Measurements from ENCODE around the gene GTF3C1. TPM values are rescaled to one million over a fixed set of nuclear protein-coding genes. Genes with fewer than 3 reads are reported as not detected.

The GTF3C1 gene
- total RNA-seq, 1 experiment from 2014 or later = 46.6 TPM

DNA sequence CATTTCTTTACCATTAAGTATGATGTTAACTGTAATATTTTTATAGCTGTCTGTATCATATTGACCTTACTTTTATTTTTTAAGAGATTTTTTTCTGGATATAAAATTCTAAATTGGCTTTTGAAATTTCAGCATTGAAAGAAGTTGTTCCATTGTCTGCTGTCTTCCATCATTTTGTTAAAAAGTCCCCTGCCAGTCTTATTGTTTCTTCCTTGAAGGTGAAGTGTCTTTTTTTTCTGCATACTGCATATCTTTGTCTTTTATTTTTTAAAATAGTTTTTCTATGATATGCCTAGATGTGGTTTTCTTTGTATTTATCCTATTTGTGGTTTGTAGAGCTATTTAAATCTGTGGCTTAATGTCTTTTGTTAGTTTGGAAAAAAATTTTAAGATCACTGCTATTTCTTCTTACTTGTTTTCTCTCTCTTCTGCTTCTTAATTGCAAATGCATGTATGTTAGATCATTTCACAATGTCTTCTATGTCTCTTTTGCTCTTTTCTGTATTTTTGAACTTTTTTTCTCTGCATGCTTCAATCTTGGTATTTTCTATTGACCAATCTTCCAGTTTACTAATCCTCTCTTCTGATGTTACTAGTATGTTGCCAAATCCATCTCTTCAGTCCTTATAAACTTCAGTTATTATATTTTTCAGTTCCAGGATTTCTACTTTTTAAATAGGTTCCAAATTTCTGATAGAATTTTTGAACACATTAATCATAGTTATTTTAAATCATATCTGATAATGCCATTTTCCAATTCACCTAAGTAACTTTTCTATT, 127.6 kb downstream of the GTF3C1 start:
- H3K4me2 ChIP-seq (ENCODE audit: low read depth, low read length, poor library complexity, severe bottlenecking) = no peak overlapping the region
- H3K27me3 ChIP-seq (ENCODE audit: low read length) = no peaks in the 10 kb centered on the region
- no peak overlapping the region for H2AFZ ChIP-seq (ENCODE audit: low read length)
- H3K79me2 ChIP-seq (ENCODE audit: low read length) = no peaks in the 10 kb centered on the region
- H3K36me3 ChIP-seq (ENCODE audit: insufficient read depth, low read length) = peaks cover 3% of the 10 kb centered on the region; the same call in 1 of the 2 replicates
- H3K4me1 ChIP-seq (ENCODE audit: low read length) = peaks cover 8% of the 10 kb centered on the region
- no peaks in the 10 kb centered on the region for H4K20me1 ChIP-seq (ENCODE audit: insufficient read depth, low read depth, low read length)
- H3K9me3 ChIP-seq (ENCODE audit: low read length) = peaks cover 15% of the 10 kb centered on the region; the same call in 1 of the 2 replicates
- DNase-seq = no peak
- no peaks in the 10 kb centered on the region for H3K9me2 ChIP-seq (replicated peaks; ENCODE audit: insufficient read depth, low read length)
- no peak overlapping the region for H3K4me3 ChIP-seq (ENCODE audit: low read length)
- no peak overlapping the region for H3K27ac ChIP-seq (ENCODE audit: low read length)
- H3K9ac ChIP-seq (ENCODE audit: low read length) = no peak overlapping the region

DNA sequence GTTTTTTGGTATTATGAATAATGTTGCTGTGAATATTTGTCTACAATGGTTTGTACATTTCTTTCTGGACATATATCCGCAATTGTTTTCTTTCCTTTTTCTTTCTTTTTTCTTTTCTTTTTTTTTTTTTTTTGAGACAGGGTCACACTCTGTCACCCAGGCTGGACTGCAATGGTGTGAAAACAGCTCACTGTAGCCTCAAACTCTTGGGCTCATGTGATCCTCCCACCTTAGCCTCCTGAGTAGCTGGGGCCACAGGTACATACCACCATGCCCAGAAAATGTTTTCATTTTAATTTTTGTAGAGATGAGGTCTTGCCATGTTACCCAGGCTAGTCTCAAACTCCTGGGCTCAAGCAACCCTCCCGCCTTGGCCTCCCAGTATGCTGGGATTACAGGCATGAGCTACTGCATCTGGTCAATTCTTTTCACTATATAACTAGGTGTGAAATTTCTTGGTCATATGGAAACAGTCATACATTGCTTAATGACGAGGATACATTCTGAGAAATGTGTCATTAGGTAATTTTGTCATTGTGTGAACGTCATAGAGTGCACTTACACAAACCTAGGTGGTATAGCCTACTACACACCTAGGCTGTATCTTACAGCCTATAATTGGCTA, 132.6 kb downstream of the GTF3C1 start:
- peaks cover 3% of the 10 kb centered on the region; the same call in 1 of the 2 replicates for H3K36me3 ChIP-seq (ENCODE audit: insufficient read depth, low read length)
- no peak overlapping the region for H3K27ac ChIP-seq (ENCODE audit: low read length)
- H3K79me2 ChIP-seq (ENCODE audit: low read length) = no peaks in the 10 kb centered on the region
- H4K20me1 ChIP-seq (ENCODE audit: insufficient read depth, low read depth, low read length) = no peaks in the 10 kb centered on the region
- no peaks in the 10 kb centered on the region for H3K27me3 ChIP-seq (ENCODE audit: low read length)
- no peak overlapping the region for H3K4me3 ChIP-seq (ENCODE audit: low read length)
- H2AFZ ChIP-seq (ENCODE audit: low read length) = no peak overlapping the region
- H3K4me2 ChIP-seq (ENCODE audit: low read depth, low read length, poor library complexity, severe bottlenecking) = no peak overlapping the region
- H3K9ac ChIP-seq (ENCODE audit: low read length) = no peak overlapping the region
- no peak for DNase-seq
- H3K4me1 ChIP-seq (ENCODE audit: low read length) = no peaks in the 10 kb centered on the region
- H3K9me3 ChIP-seq (ENCODE audit: low read length) = peaks cover 8% of the 10 kb centered on the region; the same call in 1 of the 2 replicates
- H3K9me2 ChIP-seq (replicated peaks; ENCODE audit: insufficient read depth, low read length) = no peaks in the 10 kb centered on the region

DNA sequence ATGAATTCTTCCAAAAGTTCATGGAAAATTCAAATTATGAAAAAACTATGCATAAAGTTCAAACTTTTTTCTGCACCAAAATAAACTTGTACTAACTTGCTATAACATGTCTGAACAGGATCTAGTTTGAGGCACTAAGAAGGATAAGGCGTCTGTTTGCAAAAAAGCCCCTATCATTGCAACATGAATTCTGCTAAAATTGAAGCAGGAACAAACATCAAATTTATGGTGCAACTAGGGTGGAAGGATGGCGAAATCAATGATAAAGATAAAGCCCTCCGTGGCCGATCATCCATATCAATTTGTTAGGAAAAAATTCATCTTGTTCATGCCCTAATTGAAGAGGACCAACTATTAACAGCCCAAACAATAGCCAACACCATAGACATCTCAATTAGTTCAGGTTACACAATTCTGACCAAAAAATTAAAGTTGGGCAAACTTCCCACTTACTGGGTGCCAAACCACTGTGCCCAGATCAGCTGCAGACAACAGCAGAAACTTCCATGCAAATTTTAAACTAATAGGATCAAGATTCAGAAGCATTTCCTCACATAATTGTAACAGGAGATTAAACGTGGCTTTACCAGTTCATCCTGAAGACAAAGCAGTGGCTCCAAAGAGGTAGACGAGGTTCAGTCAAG, 134.8 kb downstream of the GTF3C1 start:
- no peak overlapping the region for H3K4me2 ChIP-seq (ENCODE audit: low read depth, low read length, poor library complexity, severe bottlenecking)
- no peaks in the 10 kb centered on the region for H3K27me3 ChIP-seq (ENCODE audit: low read length)
- no peak overlapping the region for H3K27ac ChIP-seq (ENCODE audit: low read length)
- H3K4me1 ChIP-seq (ENCODE audit: low read length) = no peaks in the 10 kb centered on the region
- H3K4me3 ChIP-seq (ENCODE audit: low read length) = no peak overlapping the region
- H2AFZ ChIP-seq (ENCODE audit: low read length) = no peak overlapping the region
- H3K9ac ChIP-seq (ENCODE audit: low read length) = no peak overlapping the region
- no peak for DNase-seq
- H3K9me2 ChIP-seq (replicated peaks; ENCODE audit: insufficient read depth, low read length) = no peaks in the 10 kb centered on the region
- H3K9me3 ChIP-seq (ENCODE audit: low read length) = no peaks in the 10 kb centered on the region
- no peaks in the 10 kb centered on the region for H4K20me1 ChIP-seq (ENCODE audit: insufficient read depth, low read depth, low read length)
- no peaks in the 10 kb centered on the region for H3K79me2 ChIP-seq (ENCODE audit: low read length)
- H3K36me3 ChIP-seq (ENCODE audit: insufficient read depth, low read length) = no peaks in the 10 kb centered on the region

DNA sequence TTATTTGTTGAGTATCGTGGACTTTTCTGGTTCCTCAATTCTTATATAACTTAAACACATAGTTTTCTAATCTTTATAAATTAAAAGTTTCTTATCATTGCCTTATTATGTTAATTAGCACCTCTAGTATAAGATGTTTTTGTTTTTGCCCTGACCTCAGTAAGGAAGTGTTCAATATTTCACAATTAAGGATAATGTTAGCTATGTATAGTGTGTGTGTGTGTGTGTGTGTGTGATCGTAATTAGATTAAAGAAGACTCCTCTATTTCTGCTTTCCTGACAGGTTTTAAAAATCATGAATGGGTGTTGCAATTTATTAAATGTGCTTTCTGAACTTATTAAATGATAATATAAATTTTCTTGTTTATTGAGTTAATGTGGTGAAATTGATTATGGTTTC, 135.8 kb downstream of the GTF3C1 start:
- no peaks in the 10 kb centered on the region for H4K20me1 ChIP-seq (ENCODE audit: insufficient read depth, low read depth, low read length)
- no peak overlapping the region for H2AFZ ChIP-seq (ENCODE audit: low read length)
- no peaks in the 10 kb centered on the region for H3K4me1 ChIP-seq (ENCODE audit: low read length)
- no peak for DNase-seq
- H3K9ac ChIP-seq (ENCODE audit: low read length) = no peak overlapping the region
- no peaks in the 10 kb centered on the region for H3K79me2 ChIP-seq (ENCODE audit: low read length)
- H3K27ac ChIP-seq (ENCODE audit: low read length) = no peak overlapping the region
- no peaks in the 10 kb centered on the region for H3K9me3 ChIP-seq (ENCODE audit: low read length)
- H3K4me2 ChIP-seq (ENCODE audit: low read depth, low read length, poor library complexity, severe bottlenecking) = no peak overlapping the region
- H3K4me3 ChIP-seq (ENCODE audit: low read length) = no peak overlapping the region
- H3K27me3 ChIP-seq (ENCODE audit: low read length) = no peaks in the 10 kb centered on the region
- no peaks in the 10 kb centered on the region for H3K9me2 ChIP-seq (replicated peaks; ENCODE audit: insufficient read depth, low read length)
- no peaks in the 10 kb centered on the region for H3K36me3 ChIP-seq (ENCODE audit: insufficient read depth, low read length)

DNA sequence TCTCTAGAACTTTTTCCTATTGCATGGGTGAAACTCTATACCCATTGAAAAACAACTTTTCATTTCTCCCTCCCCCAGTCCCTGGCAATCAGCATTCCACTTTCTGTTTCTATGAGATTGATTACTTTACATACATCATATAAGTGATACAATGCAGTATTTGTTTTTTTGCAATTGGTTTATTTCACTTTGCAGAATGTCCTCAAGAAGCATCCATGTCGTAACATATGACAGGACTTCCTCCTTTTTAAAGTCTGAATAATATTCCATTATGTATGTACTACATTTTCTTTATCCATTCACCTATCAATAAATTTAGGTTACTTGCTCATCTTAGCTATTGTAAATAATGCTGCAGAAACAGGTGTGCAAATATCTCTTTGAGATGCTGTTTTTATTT, 139.0 kb downstream of the GTF3C1 start:
- Histone ChIP-seq H3K9me2 (replicated peaks; ENCODE audit: insufficient read depth, low read length) (no peaks in the 10 kb centered on the region), H3K4me2 (ENCODE audit: low read depth, low read length, poor library complexity, severe bottlenecking) (no peak overlapping the region), H3K79me2 (ENCODE audit: low read length) (no peaks in the 10 kb centered on the region), H4K20me1 (ENCODE audit: insufficient read depth, low read depth, low read length) (0 out of 2 replicates have a peak, but pooled peaks cover 2% of the 10 kb centered on the region), H3K9ac (ENCODE audit: low read length) (no peak overlapping the region), H2AFZ (ENCODE audit: low read length) (no peak overlapping the region), H3K9me3 (ENCODE audit: low read length) (no peaks in the 10 kb centered on the region), H3K4me3 (ENCODE audit: low read length) (no peak overlapping the region), H3K27me3 (ENCODE audit: low read length) (no peaks in the 10 kb centered on the region), H3K4me1 (ENCODE audit: low read length) (no peaks in the 10 kb centered on the region), H3K27ac (ENCODE audit: low read length) (no peak overlapping the region), H3K36me3 (ENCODE audit: insufficient read depth, low read length) (no peaks in the 10 kb centered on the region)
- DNase-seq = no peak

Other genes with a start within 250 kb of the GTF3C1 start
- gene IL4R, start 235.9 kb downstream of the GTF3C1 start, total RNA-seq (2014; rRNA removed; shearing (Covaris generic); ENCODE audit: low replicate concordance) = 0.94 and 12.0 TPM in 2 replicates
- gene IL21R, start 147.7 kb downstream of the GTF3C1 start, total RNA-seq (2014; rRNA removed; shearing (Covaris generic); ENCODE audit: low replicate concordance) = 1.9 and 2.2 TPM in 2 replicates
- gene KATNIP, start 231 bp upstream of the GTF3C1 start, total RNA-seq (2014; rRNA removed; shearing (Covaris generic); ENCODE audit: low replicate concordance) = 8.5 and 14.4 TPM in 2 replicates